Colonic mucosa (tissue), 4 donors: ENCODE results near the gene YIF1A. TPM values are rescaled to one million over a fixed set of nuclear protein-coding genes. Genes with fewer than 3 reads are reported as not detected.

ENCODE experiments used
- DNase-seq: peaks from one replicate; pipeline ENCODE4 v3.0.0-alpha.2; 2020
- H3K27ac ChIP-seq: fragments of 200-600 bp; one replicate; pipeline ENCODE4 v1.8.0; 2021
- H3K27me3 ChIP-seq: fragments of 200-600 bp; one replicate; pipeline ENCODE4 v1.8.0; 2021
- H3K36me3 ChIP-seq: fragments of 200-600 bp; one replicate; pipeline ENCODE4 v1.8.0; 2021
- H3K4me1 ChIP-seq: fragments of 200-600 bp; one replicate; pipeline ENCODE4 v1.8.0; 2021; ENCODE audit warnings: mild to moderate bottlenecking
- H3K4me3 ChIP-seq: fragments of 200-600 bp; one replicate; pipeline ENCODE4 v1.8.0; 2021
- H3K9ac ChIP-seq, 2 donors: one replicate each; pipeline ENCODE4 v1.7.0; 2013; ENCODE audit warnings: control low read depth in 2 of 2, low read depth in 2 of 2, low read length in 2 of 2
- H3K9me3 ChIP-seq: fragments of 200-600 bp; one replicate; pipeline ENCODE4 v1.8.0; 2021
- CTCF ChIP-seq: fragments of 200-600 bp; IDR thresholded peaks from one replicate; pipeline ENCODE4 v1.8.0; 2022; ENCODE audit warnings: antibody characterized with exemption, mild to moderate bottlenecking
- intact Hi-C: fragments of 100-400 bp; cut with DNase I; formaldehyde crosslinking; loops from one replicate; pipeline ENCODE4 v1.14.1; 2022
- total RNA-seq, 2 donors: library from RNA; stranded (reverse); fragmentation: NEBNext Ultra II Directional in 1 of 2; extraction: Animal tissue kit (Norgen Biotek cat#: 25700) in 1 of 2; gene quantifications; one replicate each; pipeline ENCODE4 v1.2.1, GENCODE V29; 2021
- donor health status: healthy.
- donor health status: DM: no; HTN: no; CAD: no.
- donor health status: DM: no; HTN: no; CAD: no.

The YIF1A gene
- total RNA-seq, 2 donors from 2014 or later, result 87.4 to 159 TPM

GRCh38 chr11:66334605-66335442, 45.9 kb upstream of the YIF1A start:
- DNase-seq, result no peak
- no peak for TF ChIP-seq CTCF
- no peak overlapping the region for H3K27ac ChIP-seq
- no peaks in the 10 kb centered on the region for H3K36me3 ChIP-seq
- intact Hi-C loops, result no loop called here
- H3K4me3 ChIP-seq, result no peak overlapping the region
- peak overlapping the region; percentile 64 to 77 for H3K9ac ChIP-seq
- no peaks in the 10 kb centered on the region for H3K27me3 ChIP-seq
- H3K4me1 ChIP-seq, result peaks cover 16% of the 10 kb centered on the region
- H3K9me3 ChIP-seq, result no peaks in the 10 kb centered on the region

GRCh38 chr11:66333896-66334604, 45.1 kb upstream of the YIF1A start:
- no peak overlapping the region for H3K27ac ChIP-seq
- H3K9me3 ChIP-seq, result no peaks in the 10 kb centered on the region
- TF ChIP-seq CTCF, result no peak
- no peak for DNase-seq
- no peaks in the 10 kb centered on the region for H3K27me3 ChIP-seq
- intact Hi-C loops, result no loop called here
- H3K9ac ChIP-seq, result no peak overlapping the region
- no peak overlapping the region for H3K4me3 ChIP-seq
- no peaks in the 10 kb centered on the region for H3K36me3 ChIP-seq
- peaks cover 16% of the 10 kb centered on the region for H3K4me1 ChIP-seq

- Histone ChIP-seq H3K9me3 (no peaks in the 10 kb centered on the region), H3K4me3 (no peak overlapping the region), H3K4me1 (peaks cover 19% of the 10 kb centered on the region), H3K27me3 (no peaks in the 10 kb centered on the region), H3K27ac (no peak overlapping the region), H3K36me3 (no peaks in the 10 kb centered on the region), H3K9ac (no peak overlapping the region)
- no peak for TF ChIP-seq CTCF
- DNase-seq, result no peak
- intact Hi-C loops, result no loop called here
Observed at GRCh38 chr11:66333220-66333877, 44.4 kb upstream of the YIF1A start.

- no peak for DNase-seq
- no peak for TF ChIP-seq CTCF
- Histone ChIP-seq H3K36me3 (no peaks in the 10 kb centered on the region), H3K9ac (no peak overlapping the region), H3K27ac (no peak overlapping the region), H3K4me1 (peaks cover 24% of the 10 kb centered on the region), H3K4me3 (no peak overlapping the region), H3K9me3 (no peaks in the 10 kb centered on the region), H3K27me3 (no peaks in the 10 kb centered on the region)
- intact Hi-C loops, result no loop called here
Observed at GRCh38 chr11:66332371-66333219, 43.7 kb upstream of the YIF1A start.
